SK-N-SH (cell line): ENCODE results near the gene FHOD3.

Experiments used
- CTCF ChIP-seq: fragments of 200-600 bp; sonication (generic); IDR thresholded peaks from 2 replicates; pipeline ENCODE4 v1.6.1; 2017; ENCODE audit warnings: antibody characterized with exemption, mild to moderate bottlenecking, moderate library complexity
- FOXJ3 ChIP-seq: sonication (generic); formaldehyde crosslinking; IDR thresholded peaks from 2 replicates; pipeline ENCODE4 v1.5.1; 2020; ENCODE audit warnings: mild to moderate bottlenecking, missing genetic modification reagents
- FOXM1 ChIP-seq: IDR thresholded peaks from 2 replicates; pipeline ENCODE4 v1.4.0; 2012; ENCODE audit warnings: low read depth, mild to moderate bottlenecking
- GATA2 ChIP-seq: sonication (generic); formaldehyde crosslinking; IDR thresholded peaks from 2 replicates; pipeline ENCODE4 v1.5.0; 2020; ENCODE audit warnings: mild to moderate bottlenecking, missing genetic modification reagents
- MAX ChIP-seq: IDR thresholded peaks from 2 replicates; pipeline ENCODE4 v1.4.0; 2012; ENCODE audit warnings: low read depth
- RAD21 ChIP-seq: IDR thresholded peaks from 2 replicates; pipeline ENCODE4 v1.6.1; 2012; ENCODE audit warnings: mild to moderate bottlenecking, low read length
- RXRA ChIP-seq: IDR thresholded peaks from 2 replicates; pipeline ENCODE4 v1.4.0; 2012; ENCODE audit warnings: low read depth, mild to moderate bottlenecking, borderline replicate concordance
- SMC3 ChIP-seq: IDR thresholded peaks from 2 replicates; pipeline ENCODE4 v1.6.1; 2012; ENCODE audit warnings: low read depth, low read length, improper control_type of control experiment

GRCh38 chr18:36545821-36546427, 248.4 kb downstream of the FHOD3 start:
- TF ChIP-seq RAD21, result no peak
- TF ChIP-seq SMC3, result no peak
- TF ChIP-seq RXRA, result no peak
- TF ChIP-seq CTCF, result no peak
- no peak for TF ChIP-seq FOXM1
- no peak for TF ChIP-seq FOXJ3 (CRISPR knock-in tag)
- no peak for TF ChIP-seq MAX
- TF ChIP-seq GATA2 (CRISPR knock-in tag), result no peak
